CD14-positive monocyte (primary cell): ENCODE data around the gene SLC47A2. TPM values are rescaled to one million over a fixed set of nuclear protein-coding genes. Genes with fewer than 3 reads are reported as not detected.

Source experiments
- DNase-seq, 3 donors: peaks; one replicate each; pipeline ENCODE4 v3.0.0-alpha.2; 2011 to 2022
- H2AFZ ChIP-seq: 2 replicates; pipeline ENCODE4 v1.6.0; 2012; ENCODE audit warnings: mild to moderate bottlenecking, low read depth, low read length, inconsistent platforms; ENCODE audit not compliant: insufficient read depth, poor library complexity, severe bottlenecking
- H3K27ac ChIP-seq, 2 donors: 1 replicate in 1 of 2; 2 replicates in 1 of 2; pipeline ENCODE4 v1.5.1; 2012 to 2013; ENCODE audit warnings: low read length in 2 of 2, control low read depth in 1 of 2, inconsistent platforms in 1 of 2, low read depth in 1 of 2, mild to moderate bottlenecking in 1 of 2
- H3K27me3 ChIP-seq, 2 donors: one replicate each; pipeline versions ENCODE4 v1.6.0 to v1.6.1; 2011 to 2013; ENCODE audit warnings: low read length in 2 of 2; ENCODE audit not compliant: control insufficient read depth in 2 of 2, insufficient read depth in 2 of 2
- H3K36me3 ChIP-seq, 2 donors: replicated peaks in 1 of 2; 1 replicate in 1 of 2; 2 replicates in 1 of 2; pipeline versions ENCODE4 v1.5.1 to v1.6.1; 2012 to 2013; ENCODE audit warnings: low read length in 2 of 2, control low read depth in 1 of 2, inconsistent platforms in 1 of 2, mild to moderate bottlenecking in 1 of 2; ENCODE audit not compliant: insufficient read depth in 2 of 2, control insufficient read depth in 1 of 2
- H3K4me1 ChIP-seq, 2 donors: 1 replicate in 1 of 2; 2 replicates in 1 of 2; pipeline versions ENCODE4 v1.5.1 to v1.6.1; 2012 to 2013; ENCODE audit warnings: low read length in 2 of 2, control low read depth in 1 of 2, inconsistent platforms in 1 of 2, mild to moderate bottlenecking in 1 of 2, moderate library complexity in 1 of 2; ENCODE audit not compliant: insufficient read depth in 2 of 2, control insufficient read depth in 1 of 2
- H3K4me2 ChIP-seq: replicated peaks from 2 replicates; pipeline ENCODE3; 2012; ENCODE audit warnings: low read length, moderate library complexity, mild to moderate bottlenecking; ENCODE audit not compliant: poor library complexity, severe bottlenecking; ENCODE audit errors: extremely low read depth
- H3K4me3 ChIP-seq, 3 experiments: fragments of 200-600 bp in 1 of 3; sonication (generic) in 1 of 3; replicated peaks in 1 of 3; 1 replicate in 2 of 3; 2 replicates in 1 of 3; pipeline ENCODE4 v1.5.1; 2011 to 2013; ENCODE audit warnings: low read length in 3 of 3, mild to moderate bottlenecking in 3 of 3, control low read depth in 2 of 3, low read depth in 2 of 3, inconsistent platforms in 1 of 3, moderate library complexity in 1 of 3
- H3K79me2 ChIP-seq: 2 replicates; pipeline ENCODE4 v1.6.0; 2012; ENCODE audit warnings: mild to moderate bottlenecking, control low read depth, inconsistent platforms, low read length, moderate library complexity; ENCODE audit not compliant: insufficient read depth
- H3K9ac ChIP-seq: 2 replicates; pipeline ENCODE4 v1.6.0; 2017; ENCODE audit warnings: low read length, mild to moderate bottlenecking; ENCODE audit not compliant: insufficient read depth, poor library complexity, severe bottlenecking
- H3K9me3 ChIP-seq, 2 donors: replicated peaks in 1 of 2; 1 replicate in 1 of 2; 2 replicates in 1 of 2; pipeline versions ENCODE4 v1.5.1 to v1.6.1; 2012 to 2013; ENCODE audit warnings: low read length in 2 of 2, control low read depth in 1 of 2; ENCODE audit not compliant: control insufficient read depth in 1 of 2, insufficient read depth in 1 of 2
- H4K20me1 ChIP-seq: 2 replicates; pipeline ENCODE4 v1.6.0; 2012; ENCODE audit warnings: mild to moderate bottlenecking, low read length, control low read depth, moderate library complexity; ENCODE audit not compliant: insufficient read depth
- H3K27ac Mint-ChIP-seq, 7 donors: one replicate each; pipeline ENCODE4 v1.8.0; 2020; ENCODE audit warnings: mild to moderate bottlenecking in 7 of 7, mixed read lengths in 7 of 7, moderate library complexity in 6 of 7, inconsistent platforms in 2 of 7
- H3K27me3 Mint-ChIP-seq, 3 donors: one replicate each; pipeline ENCODE4 v1.8.0; 2021 to 2022; ENCODE audit warnings: low read depth in 3 of 3, mild to moderate bottlenecking in 3 of 3, mixed read lengths in 3 of 3, moderate library complexity in 3 of 3, inconsistent platforms in 1 of 3
- H3K36me3 Mint-ChIP-seq, 2 donors: one replicate each; pipeline ENCODE4 v1.8.0; 2020; ENCODE audit warnings: mixed read lengths in 2 of 2, inconsistent platforms in 1 of 2, mild to moderate bottlenecking in 1 of 2
- H3K4me1 Mint-ChIP-seq: one replicate; pipeline ENCODE4 v1.8.0; 2020; ENCODE audit warnings: mild to moderate bottlenecking, mixed read lengths
- H3K4me3 Mint-ChIP-seq, 2 donors: one replicate each; pipeline ENCODE4 v1.8.0; 2020; ENCODE audit warnings: mild to moderate bottlenecking in 2 of 2, mixed read lengths in 2 of 2, moderate library complexity in 1 of 2
- H3K9me3 Mint-ChIP-seq, 7 donors: one replicate each; pipeline ENCODE4 v1.8.0; 2020 to 2022; ENCODE audit warnings: mixed read lengths in 7 of 7, mild to moderate bottlenecking in 6 of 7, moderate library complexity in 6 of 7, inconsistent platforms in 2 of 7
- CTCF ChIP-seq: fragments of 200-600 bp; IDR thresholded peaks from one replicate; pipeline ENCODE4 v1.8.0; 2022; ENCODE audit warnings: antibody characterized with exemption, mild to moderate bottlenecking
- WGBS: methylation state at CpG from one replicate; pipeline ENCODE4 v1.1.5; 2013; ENCODE audit warnings: missing lambda C conversion rate; ENCODE audit not compliant: insufficient coverage; 5-methylcytosine and 5-hydroxymethylcytosine counted together
- intact Hi-C, 2 donors: fragments of 100-400 bp; cut with micrococcal nuclease; formaldehyde crosslinking; loops; one replicate each; pipeline versions ENCODE4 v1.15.0 to v1.15.1; 2023
- polyA plus RNA-seq, 3 donors: library from polyadenylated mRNA; depleted of rRNA in 1 of 3; unstranded in 2 of 3; stranded (reverse) in 1 of 3; fragments of 300-500 nt in 2 of 3; fragments of >200 nt in 1 of 3; fragmentation: Illumina TruSeq in 2 of 3; gene quantifications; 1 replicate in 2 of 3; 2 replicates in 1 of 3; pipeline ENCODE4 v1.2.3, GENCODE V29; 2012 to 2021

The SLC47A2 gene
- polyA plus RNA-seq, 3 donors = not detected

GRCh38 chr17:19744492-19744891 lies 28.1 kb upstream of the SLC47A2 start:
- Histone ChIP-seq H3K4me1 (peaks cover 8 to 9% of the 10 kb centered on the region in 2 donors), H3K4me3 (peak overlapping the region; percentile 15 to 68 (median 15)), H3K9me3 (no peaks in the 10 kb centered on the region), H4K20me1 (no peaks in the 10 kb centered on the region), H3K27me3 (no peaks in the 10 kb centered on the region), H3K27ac (no peak overlapping the region), H3K9ac (peak overlapping the region; percentile 15), H3K79me2 (no peaks in the 10 kb centered on the region), H3K36me3 (no peaks in the 10 kb centered on the region), H2AFZ (peak overlapping the region; percentile 82), H3K4me2 (peak overlapping the region; percentile 79)
- intact Hi-C loops = no loop called here
- Mint-ChIP-seq H3K9me3 (peaks cover 0 to 1% (median 0%) of the 10 kb centered on the region in 7 donors), H3K27ac (peak overlapping the region in 1 of 7 donors; percentile 71), H3K4me3 (peak overlapping the region; percentile 78 to 91), H3K27me3 (peaks cover 8 to 13% (median 8%) of the 10 kb centered on the region in 3 donors), H3K4me1 (peaks cover 9% of the 10 kb centered on the region), H3K36me3 (no peaks in the 10 kb centered on the region)
- no peak for TF ChIP-seq CTCF
- no peak for DNase-seq
- 4% methylated on average over 19 of the region's 26 CpGs for whole genome bisulfite sequencing

- H3K79me2 ChIP-seq = no peaks in the 10 kb centered on the region
- H3K27me3 ChIP-seq = no peaks in the 10 kb centered on the region
- no peaks in the 10 kb centered on the region for H3K9me3 ChIP-seq
- Mint-ChIP-seq H3K27me3 (peaks cover 8 to 11% (median 8%) of the 10 kb centered on the region in 3 donors), H3K27ac (no peak overlapping the region), H3K36me3 (no peaks in the 10 kb centered on the region), H3K4me3 (no peak overlapping the region), H3K9me3 (peaks cover 0 to 1% (median 0%) of the 10 kb centered on the region in 7 donors), H3K4me1 (peaks cover 9% of the 10 kb centered on the region)
- DNase-seq = no peak
- WGBS = 97% methylated on average over 23 of the region's 34 CpGs
- no peaks in the 10 kb centered on the region for H3K36me3 ChIP-seq
- no peaks in the 10 kb centered on the region for H4K20me1 ChIP-seq
- intact Hi-C loops = no loop called here
- no peak overlapping the region for H3K4me3 ChIP-seq
- H2AFZ ChIP-seq = no peak overlapping the region
- no peak overlapping the region for H3K4me2 ChIP-seq
- no peak overlapping the region for H3K27ac ChIP-seq
- no peak overlapping the region for H3K9ac ChIP-seq
- peaks cover 8 to 9% of the 10 kb centered on the region in 2 donors for H3K4me1 ChIP-seq
- no peak for TF ChIP-seq CTCF
These were observed 27.0 kb upstream of the SLC47A2 start for GRCh38 chr17:19743101-19744100.
